Measurements from ENCODE around the gene NHEJ1. TPM values are rescaled to one million over a fixed set of nuclear protein-coding genes. Genes with fewer than 3 reads are reported as not detected.

The NHEJ1 gene
- total RNA-seq, 1 experiment from 2014 or later, result 22.3 TPM

GRCh38 chr2:219030177-219030940 is 130.3 kb downstream of the NHEJ1 start:
- H3K4me1 Mint-ChIP-seq, result peaks cover 3% of the 10 kb centered on the region
- CTCF ChIA-PET, result interaction anchor here (0.5 to 8.4 kb wide), 107 partner anchors 10 to 530 kb away, joined by 3 to 91 read pairs (median 5); partner anchors contain the start of genes CDK5R2, CFAP65, CNPPD1 and DNPEP
- no peak for TF ChIP-seq USF2 (CRISPR knock-in tag; IDR thresholded peaks at IDR 0.05)
- no peak overlapping the region for H3K4me3 Mint-ChIP-seq
- POLR2A ChIA-PET, result no interaction called here
- no peak for ATAC-seq
- peaks cover under 1% of the 10 kb centered on the region; the same call in 1 of the 2 replicates for H3K27me3 Mint-ChIP-seq (ENCODE audit: low read depth)
- DNase-seq (ENCODE audit: low spot score), result no peak
- H3K9me3 Mint-ChIP-seq, result no peaks in the 10 kb centered on the region
- no peaks in the 10 kb centered on the region for H3K36me3 Mint-ChIP-seq
- 0 out of 2 replicates have a peak overlapping the region, but pooled peaks have one; percentile 26 for H3K27ac Mint-ChIP-seq

GRCh38 chr2:219029829-219030165 is 130.8 kb downstream of the NHEJ1 start:
- Mint-ChIP-seq H3K36me3 (no peaks in the 10 kb centered on the region), H3K4me1 (peaks cover 3% of the 10 kb centered on the region), H3K4me3 (no peak overlapping the region), H3K27ac (0 out of 2 replicates have a peak overlapping the region, but pooled peaks have one; percentile 26), H3K27me3 (ENCODE audit: low read depth) (no peaks in the 10 kb centered on the region; the same call in 1 of the 2 replicates), H3K9me3 (no peaks in the 10 kb centered on the region)
- ChIA-PET POLR2A (no interaction called here), CTCF (interaction anchor here (0.5 to 8.4 kb wide), 107 partner anchors 11 to 531 kb away, joined by 3 to 91 read pairs (median 5); partner anchors contain the start of genes CDK5R2, CFAP65, CNPPD1 and DNPEP)
- ATAC-seq (peak; percentile 96), DNase-seq (ENCODE audit: low spot score) (peak; percentile 89)
- TF ChIP-seq STAT6 (CRISPR knock-in tag; conservative IDR thresholded peaks at IDR 0.05; ENCODE audit: low read depth) (no peak), CTCF (IDR thresholded peaks at IDR 0.05) (peak; percentile 94)

- DNase-seq (ENCODE audit: low spot score), result no peak
- H3K9me3 Mint-ChIP-seq, result no peaks in the 10 kb centered on the region
- ChIA-PET POLR2A (no interaction called here), CTCF (interaction anchor here (0.6 to 8.4 kb wide), 89 partner anchors 11 to 531 kb away, joined by 3 to 91 read pairs (median 6); partner anchors contain the start of genes CDK5R2, CFAP65, CNPPD1 and DNPEP)
- no peak for ATAC-seq
- H3K27me3 Mint-ChIP-seq (ENCODE audit: low read depth), result no peaks in the 10 kb centered on the region; the same call in 1 of the 2 replicates
- H3K36me3 Mint-ChIP-seq, result no peaks in the 10 kb centered on the region
- H3K4me1 Mint-ChIP-seq, result peaks cover 3% of the 10 kb centered on the region
- no peak overlapping the region for H3K4me3 Mint-ChIP-seq
- no peak overlapping the region for H3K27ac Mint-ChIP-seq
- TF ChIP-seq ZNF425 (CRISPR knock-in tag; conservative IDR thresholded peaks at IDR 0.05) (no peak), SMAD3 (CRISPR knock-in tag; IDR thresholded peaks at IDR 0.05; ENCODE audit: borderline replicate concordance) (no peak), OVOL2 (CRISPR knock-in tag; IDR thresholded peaks at IDR 0.05; ENCODE audit: borderline replicate concordance) (no peak), CDX4 (CRISPR knock-in tag; IDR thresholded peaks at IDR 0.05; ENCODE audit: borderline replicate concordance) (no peak), NR3C1 (CRISPR knock-in tag; conservative IDR thresholded peaks at IDR 0.05; ENCODE audit: low read depth) (no peak), CREM (CRISPR knock-in tag; IDR thresholded peaks at IDR 0.05) (no peak), NR1H2 (CRISPR knock-in tag; IDR thresholded peaks at IDR 0.05) (no peak), ELF4 (CRISPR knock-in tag; IDR thresholded peaks at IDR 0.05; ENCODE audit: low read depth) (no peak), MLX (CRISPR knock-in tag; IDR thresholded peaks at IDR 0.05) (no peak), GTF2I (CRISPR knock-in tag; conservative IDR thresholded peaks at IDR 0.05) (no peak)
These were observed 131.4 kb downstream of the NHEJ1 start for GRCh38 chr2:219028996-219029828.
